Measurements from ENCODE around the gene NRXN3. TPM values are rescaled to one million over a fixed set of nuclear protein-coding genes. Genes with fewer than 3 reads are reported as not detected.

Gene NRXN3
- total and polyA plus RNA-seq, 4 donors, result 0.07 to 1.2 (median 0.23) TPM

- WGBS, result 22% methylated on average over 2 of the region's 2 CpGs
- Histone ChIP-seq H3K27me3 (ENCODE audit: control insufficient read depth in 4 of 4, insufficient read depth in 4 of 4, low read length in 3 of 4) (no peaks in the 10 kb centered on the region), H3K9me3 (ENCODE audit: control insufficient read depth in 4 of 4, low read length in 3 of 4) (no peaks in the 10 kb centered on the region), H3K4me3 (ENCODE audit: low read depth in 1 of 3, low read length in 3 of 3) (no peak overlapping the region), H3K36me3 (ENCODE audit: control insufficient read depth in 4 of 4, insufficient read depth in 3 of 4, low read depth in 1 of 4, low read length in 3 of 4) (no peaks in the 10 kb centered on the region), H3K4me1 (ENCODE audit: control insufficient read depth in 4 of 4, insufficient read depth in 4 of 4, low read length in 3 of 4) (no peaks in the 10 kb centered on the region), H3K27ac (ENCODE audit: low read depth in 1 of 2, low read length in 2 of 2) (no peak overlapping the region), H3K9ac (ENCODE audit: low read depth in 1 of 2, low read length in 2 of 2) (no peak overlapping the region)
- TF ChIP-seq FOXA2 (IDR thresholded peaks at IDR 0.05), result no peak
- TF ChIP-seq GABPA (IDR thresholded peaks at IDR 0.05 in 1 of 2, conservative IDR thresholded peaks at IDR 0.05 in 1 of 2), result no peak
- TF ChIP-seq SP1 (IDR thresholded peaks at IDR 0.05), result no peak
- TF ChIP-seq RAD21 (IDR thresholded peaks at IDR 0.05), result no peak
- no peak for DNase-seq (ENCODE audit: low spot score)
These were observed 704.9 kb downstream of the NRXN3 start for GRCh38 chr14:78875049-78875448.

GRCh38 chr14:78885884-78886283, 715.7 kb downstream of the NRXN3 start:
- H3K27me3 ChIP-seq (ENCODE audit: control insufficient read depth in 4 of 4, insufficient read depth in 4 of 4, low read length in 3 of 4), result peaks cover 0 to 2% (median 0%) of the 10 kb centered on the region in 4 donors
- no peak overlapping the region for H3K27ac ChIP-seq (ENCODE audit: low read depth in 1 of 2, low read length in 2 of 2)
- no peaks in the 10 kb centered on the region for H3K4me1 ChIP-seq (ENCODE audit: control insufficient read depth in 4 of 4, insufficient read depth in 4 of 4, low read length in 3 of 4)
- peaks cover 0 to 2% (median 0%) of the 10 kb centered on the region in 4 donors for H3K9me3 ChIP-seq (ENCODE audit: control insufficient read depth in 4 of 4, low read length in 3 of 4)
- TF ChIP-seq ZBTB33 (IDR thresholded peaks at IDR 0.05), result no peak
- TF ChIP-seq GABPA (IDR thresholded peaks at IDR 0.05 in 1 of 2, conservative IDR thresholded peaks at IDR 0.05 in 1 of 2), result no peak
- no peak for TF ChIP-seq SP1 (IDR thresholded peaks at IDR 0.05)
- no peak for TF ChIP-seq RAD21 (IDR thresholded peaks at IDR 0.05)
- no peak for TF ChIP-seq ATF3 (IDR thresholded peaks at IDR 0.05)
- no peak for TF ChIP-seq NR2F2 (IDR thresholded peaks at IDR 0.05)
- H3K36me3 ChIP-seq (ENCODE audit: control insufficient read depth in 4 of 4, insufficient read depth in 3 of 4, low read depth in 1 of 4, low read length in 3 of 4), result no peaks in the 10 kb centered on the region
- no peak overlapping the region for H3K4me3 ChIP-seq (ENCODE audit: low read depth in 1 of 3, low read length in 3 of 3)
- DNase-seq (ENCODE audit: low spot score), result no peak
- no peak overlapping the region for H3K9ac ChIP-seq (ENCODE audit: low read depth in 1 of 2, low read length in 2 of 2)

- TF ChIP-seq HNF4G (IDR thresholded peaks at IDR 0.05) (no peak), CTCF (IDR thresholded peaks at IDR 0.05; ENCODE audit: low read depth, low read length, missing input control) (no peak), MAX (IDR thresholded peaks at IDR 0.05) (no peak), ATF3 (IDR thresholded peaks at IDR 0.05) (no peak), ZBTB33 (IDR thresholded peaks at IDR 0.05) (no peak), REST (IDR thresholded peaks at IDR 0.05) (no peak), TAF1 (conservative IDR thresholded peaks at IDR 0.05) (no peak), HNF4A (conservative IDR thresholded peaks at IDR 0.05) (no peak), RXRA (IDR thresholded peaks at IDR 0.05) (no peak), SP1 (IDR thresholded peaks at IDR 0.05) (no peak), NR2F2 (IDR thresholded peaks at IDR 0.05) (no peak), EGR1 (IDR thresholded peaks at IDR 0.05; ENCODE audit: low read depth in 2 of 2) (no peak), FOXA1 (IDR thresholded peaks at IDR 0.05) (no peak), FOXA2 (IDR thresholded peaks at IDR 0.05) (no peak), RAD21 (IDR thresholded peaks at IDR 0.05) (no peak), JUND (IDR thresholded peaks at IDR 0.05) (no peak)
- no peak overlapping the region for H3K4me3 ChIP-seq (ENCODE audit: low read depth in 1 of 3, low read length in 3 of 3)
- no peaks in the 10 kb centered on the region for H3K36me3 ChIP-seq (ENCODE audit: control insufficient read depth in 4 of 4, insufficient read depth in 3 of 4, low read depth in 1 of 4, low read length in 3 of 4)
- no peaks in the 10 kb centered on the region for H3K27me3 ChIP-seq (ENCODE audit: control insufficient read depth in 4 of 4, insufficient read depth in 4 of 4, low read length in 3 of 4)
- WGBS, result 43% methylated on average over 2 of the region's 2 CpGs
- H3K9ac ChIP-seq (ENCODE audit: low read depth in 1 of 2, low read length in 2 of 2), result no peak overlapping the region
- no peaks in the 10 kb centered on the region for H3K4me1 ChIP-seq (ENCODE audit: control insufficient read depth in 4 of 4, insufficient read depth in 4 of 4, low read length in 3 of 4)
- no peak for DNase-seq (ENCODE audit: low spot score)
- H3K9me3 ChIP-seq (ENCODE audit: control insufficient read depth in 4 of 4, low read length in 3 of 4), result no peaks in the 10 kb centered on the region
- H3K27ac ChIP-seq (ENCODE audit: low read depth in 1 of 2, low read length in 2 of 2), result no peak overlapping the region
These were observed 727.3 kb downstream of the NRXN3 start for GRCh38 chr14:78897443-78897842.
